ENCODE measurements around the gene SEZ6L2.
"Not testable (repeated sequence)": the region's sequence is repeated elsewhere in the genome, so short reads cannot be mapped to it uniquely, and the experiment has no call there.

SEZ6L2 gene

GRCh38 chr16:29891525-29892457 is 7.6 kb downstream of the SEZ6L2 start:
- DNase-seq (ENCODE audit: low read depth in 2 of 2) = no peak

DNA sequence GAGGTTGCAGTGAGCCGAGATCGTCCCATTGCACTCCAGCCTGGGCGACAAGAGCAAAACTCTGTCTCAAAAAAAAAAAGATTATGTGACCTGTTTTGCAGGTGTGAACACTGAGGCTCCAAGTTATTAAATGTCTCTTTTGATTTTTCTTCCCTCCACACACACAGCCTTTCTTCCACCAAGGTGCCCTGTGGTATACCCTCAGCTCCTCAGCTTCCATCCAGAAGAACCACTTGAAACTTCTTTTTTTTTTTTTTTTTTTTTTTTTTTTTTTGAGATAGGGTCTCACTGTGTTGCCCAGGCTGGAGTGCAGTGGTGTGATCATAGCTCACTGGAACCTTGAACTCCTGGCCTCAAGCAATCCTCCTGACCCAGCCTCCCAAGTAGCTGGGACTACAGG is 10.0 kb downstream of the SEZ6L2 start:
- not testable (repeated sequence) for DNase-seq (ENCODE audit: low read depth in 2 of 2)

- no peak for DNase-seq (ENCODE audit: low read depth in 2 of 2)
These were observed 15.4 kb downstream of the SEZ6L2 start for GRCh38 chr16:29883987-29884386.

DNA sequence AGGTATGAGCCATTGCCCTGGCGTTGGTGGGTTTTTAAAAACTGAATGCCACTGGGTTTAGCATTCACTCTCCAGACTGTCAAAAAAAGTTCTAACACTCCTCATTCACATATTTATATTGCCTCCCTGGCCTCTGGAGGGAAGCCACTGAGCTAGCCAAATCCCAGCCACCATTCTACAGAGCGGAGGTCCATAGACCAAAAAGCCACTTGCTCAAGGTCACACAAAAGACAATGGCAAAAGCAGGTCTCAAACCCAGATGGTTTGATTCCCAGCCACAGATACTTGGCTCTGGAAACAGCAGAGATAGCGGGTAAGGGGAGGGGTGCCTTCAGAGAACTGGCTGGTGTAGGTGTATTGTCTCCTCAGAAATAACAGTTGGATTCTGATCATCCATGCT is 18.3 kb downstream of the SEZ6L2 start:
- no peak for DNase-seq (ENCODE audit: low read depth in 2 of 2)

- DNase-seq (ENCODE audit: low read depth in 2 of 2) = no peak
These were observed 21.2 kb downstream of the SEZ6L2 start for GRCh38 chr16:29878172-29878571.

DNA sequence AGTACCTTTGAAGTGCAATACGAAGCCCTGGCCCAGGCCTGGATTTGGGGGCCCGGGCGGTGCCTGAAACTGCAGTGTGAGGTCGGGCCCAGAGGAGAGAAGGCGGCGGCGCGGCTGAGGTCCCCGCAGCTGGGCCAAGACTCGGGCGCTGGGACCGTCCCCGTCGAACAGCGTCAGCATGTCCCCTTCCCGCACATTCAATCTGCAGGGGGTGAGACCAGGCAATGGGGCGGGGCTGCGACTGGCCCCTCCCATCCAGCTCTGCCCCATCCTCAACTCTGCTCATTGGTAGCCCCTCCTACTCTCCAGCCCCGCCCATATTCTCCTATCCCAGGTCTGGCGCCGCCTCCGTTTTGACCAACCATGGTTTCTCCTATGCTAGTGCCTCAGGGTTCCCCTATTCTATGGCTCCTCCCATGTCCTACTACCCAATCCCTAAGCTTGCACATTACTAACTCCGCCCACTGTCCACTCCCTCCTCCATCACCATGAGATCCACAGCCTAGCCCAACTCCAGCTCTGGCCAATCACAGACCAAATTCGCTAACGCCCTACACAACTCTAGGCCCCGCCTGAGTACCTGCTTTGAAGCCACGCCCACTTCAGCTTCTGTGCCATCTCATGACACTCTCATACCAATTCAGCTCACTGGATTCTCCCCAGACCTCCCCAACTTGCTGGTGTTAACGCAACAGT is 21.9 kb downstream of the SEZ6L2 start:
- DNase-seq (ENCODE audit: low read depth in 2 of 2) = peak in 1 of 2 experiments; percentile 56

- peak in 1 of 2 experiments; percentile 32 for DNase-seq (ENCODE audit: low read depth in 2 of 2)
These were observed 22.6 kb downstream of the SEZ6L2 start for GRCh38 chr16:29876594-29877249.

GRCh38 chr16:29876217-29876593 is 23.1 kb downstream of the SEZ6L2 start:
- DNase-seq (ENCODE audit: low read depth in 2 of 2) = no peak

- DNase-seq (ENCODE audit: low read depth in 2 of 2) = no peak
These were observed 24.1 kb downstream of the SEZ6L2 start for GRCh38 chr16:29875206-29875605.

GRCh38 chr16:29873319-29873718 is 26.0 kb downstream of the SEZ6L2 start:
- no peak for DNase-seq (ENCODE audit: low read depth in 2 of 2)

GRCh38 chr16:29871822-29872546 is 27.4 kb downstream of the SEZ6L2 start:
- DNase-seq (ENCODE audit: low read depth in 2 of 2) = no peak

- DNase-seq (ENCODE audit: low read depth in 2 of 2) = not testable (repeated sequence)
These were observed 30.3 kb downstream of the SEZ6L2 start for GRCh38 chr16:29869067-29869466.

DNA sequence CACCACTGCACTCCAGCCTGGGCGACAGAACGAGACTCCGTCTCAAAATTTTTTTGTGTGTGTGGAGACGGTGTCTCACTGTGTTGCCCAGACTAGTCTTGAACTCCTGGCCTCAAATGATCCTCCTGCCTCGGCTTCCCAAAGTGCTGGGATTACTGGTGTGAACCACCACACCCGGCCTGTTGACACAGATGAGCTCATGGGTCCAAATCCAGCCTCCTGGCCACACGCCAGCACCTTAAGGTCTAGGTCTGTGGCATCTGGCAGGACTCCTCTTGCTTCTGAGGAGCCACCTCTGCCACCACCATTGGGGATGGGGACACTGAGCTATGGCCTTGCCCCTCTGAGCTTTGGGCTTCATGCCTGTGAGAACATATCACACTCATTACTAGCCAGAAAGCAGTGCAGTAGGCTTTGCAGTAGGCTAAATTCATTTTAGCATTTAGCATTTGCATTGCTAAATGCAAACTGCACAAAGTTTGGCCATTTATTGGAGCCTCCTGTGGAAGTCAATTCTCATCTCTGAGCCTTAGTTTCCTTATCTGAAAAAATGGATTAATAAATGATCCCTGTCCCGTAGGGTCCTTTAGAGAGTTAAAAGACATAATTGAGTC is 30.8 kb downstream of the SEZ6L2 start:
- no peak for DNase-seq (ENCODE audit: low read depth in 2 of 2)

DNA sequence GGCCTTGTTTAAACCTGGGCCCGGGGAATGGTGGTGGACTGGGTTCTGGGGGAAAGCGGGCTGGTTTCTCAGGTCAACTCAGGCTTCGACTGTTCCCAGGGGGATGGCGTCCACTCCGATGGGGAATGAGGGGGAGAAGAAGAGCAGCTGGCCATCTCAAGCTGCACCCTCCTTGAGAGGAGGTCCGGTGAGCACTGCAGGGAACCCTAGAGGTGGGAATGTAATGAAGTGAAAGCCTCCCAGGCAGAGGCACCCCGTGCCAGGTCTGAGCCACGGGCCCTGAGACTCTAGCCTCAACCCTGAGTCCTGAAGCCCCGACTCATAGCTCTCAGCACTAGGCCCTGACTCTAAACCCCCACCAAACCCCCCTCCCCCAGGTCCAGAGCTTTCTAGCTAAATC is 35.1 kb downstream of the SEZ6L2 start:
- no peak for DNase-seq (ENCODE audit: low read depth in 2 of 2)

- DNase-seq (ENCODE audit: low read depth in 2 of 2) = no peak
These were observed 35.7 kb downstream of the SEZ6L2 start for GRCh38 chr16:29863669-29863984.

- peak; percentile 87 to 89 for DNase-seq (ENCODE audit: low read depth in 2 of 2)
These were observed 36.3 kb downstream of the SEZ6L2 start, which contains the start of gene CDIPT for GRCh38 chr16:29862884-29863668. Gene CDIPT, minus strand, starts transcription at chr16:29863226. Its CDS starts 369 bp downstream, at chr16:29862857.

GRCh38 chr16:29862383-29862883 is 36.9 kb downstream of the SEZ6L2 start:
- DNase-seq (ENCODE audit: low read depth in 2 of 2) = no peak

GRCh38 chr16:29860218-29860617 is 39.1 kb downstream of the SEZ6L2 start:
- no peak for DNase-seq (ENCODE audit: low read depth in 2 of 2)

- no peak for DNase-seq (ENCODE audit: low read depth in 2 of 2)
These were observed 40.4 kb downstream of the SEZ6L2 start for GRCh38 chr16:29858974-29859373.

GRCh38 chr16:29858149-29858849 is 41.1 kb downstream of the SEZ6L2 start:
- DNase-seq (ENCODE audit: low read depth in 2 of 2) = no peak

Measured in stimulated activated CD4-positive, alpha-beta T cell treated with anti-CD3 and anti-CD28 coated beads, Interleukin-12 subunit alpha, Interleukin-12 subunit beta, amount 100 ng/mL, for 24 hours (primary cell).